Gastroesophageal sphincter (tissue), 4 donors: Measurements from ENCODE around the gene PTK7. TPM values are rescaled to one million over a fixed set of nuclear protein-coding genes. Genes with fewer than 3 reads are reported as not detected.

Source experiments
- ATAC-seq: fragments of 150-250 bp; one replicate; pipeline ENCODE4 v1.9.1; 2016; ENCODE audit warnings: mild to moderate bottlenecking, moderate library complexity
- H3K27ac ChIP-seq, 4 donors: fragments of 200-600 bp; sonication (generic) in 3 of 4; 1 replicate in 3 of 4; 2 replicates in 1 of 4; pipeline ENCODE4 v1.5.1; 2016 to 2019
- H3K27me3 ChIP-seq: fragments of 200-600 bp; sonication (generic); one replicate; pipeline ENCODE4 v1.5.1; 2019
- H3K36me3 ChIP-seq, 2 donors: fragments of 200-600 bp; sonication (generic); one replicate each; pipeline ENCODE4 v1.5.1; 2019; ENCODE audit warnings: control low read depth in 1 of 2
- H3K4me1 ChIP-seq, 3 donors: fragments of 200-600 bp; sonication (generic); 1 replicate in 2 of 3; 2 replicates in 1 of 3; pipeline ENCODE4 v1.5.1; 2016 to 2019; ENCODE audit warnings: control low read depth in 2 of 3
- H3K4me3 ChIP-seq, 2 donors: fragments of 200-600 bp; sonication (generic); one replicate each; pipeline ENCODE4 v1.5.1; 2019; ENCODE audit warnings: mild to moderate bottlenecking in 1 of 2, moderate library complexity in 1 of 2
- H3K9me3 ChIP-seq, 3 donors: fragments of 200-600 bp; sonication (generic); one replicate each; pipeline ENCODE4 v1.5.1; 2017 to 2019; ENCODE audit warnings: control low read depth in 2 of 3
- CTCF ChIP-seq, 4 experiments: fragments of 200-600 bp in 2 of 4; fragments of 450-650 bp in 2 of 4; sonication (generic) in 1 of 4; IDR thresholded peaks; one replicate each; pipeline ENCODE4 v1.5.1; 2017 to 2019; ENCODE audit warnings: antibody characterized with exemption in 4 of 4, mild to moderate bottlenecking in 2 of 4, moderate library complexity in 2 of 4
- EP300 ChIP-seq: sonication (generic); formaldehyde crosslinking; IDR thresholded peaks from one replicate; pipeline ENCODE4 v1.6.1; 2017; ENCODE audit warnings: antibody characterized with exemption, mild to moderate bottlenecking
- POLR2A ChIP-seq, 2 donors: fragments of 450-650 bp; IDR thresholded peaks; one replicate each; pipeline ENCODE4 v1.6.1; 2017; ENCODE audit warnings: antibody characterized with exemption in 2 of 2, mild to moderate bottlenecking in 2 of 2, moderate library complexity in 1 of 2
- POLR2AphosphoS5 ChIP-seq: sonication (generic); formaldehyde crosslinking; IDR thresholded peaks from one replicate; pipeline ENCODE4 v1.6.1; 2017; ENCODE audit warnings: antibody characterized with exemption
- WGBS, 2 donors: methylation state at CpG; one replicate each; pipeline ENCODE4 v1.1.5; 2018; ENCODE audit warnings: low coverage in 1 of 2; 5-methylcytosine and 5-hydroxymethylcytosine counted together
- total RNA-seq, 4 donors: library from RNA; depleted of rRNA; stranded (reverse); fragments of >200 nt; gene quantifications; one replicate each; pipeline ENCODE4 v1.1.0, GENCODE V29; 2016

The PTK7 gene
- total RNA-seq, 4 donors from 2014 or later, result 2.0 to 11.6 (median 7.7) TPM

GRCh38 chr6:43053545-43054205, 22.4 kb upstream of the PTK7 start, which contains the start of gene CUL7:
CUL7 (minus strand) TSS chr6:43053851; CDS start chr6:43052788, 1,063 bp downstream.
- Histone ChIP-seq H3K4me3 (peak within 1 kb of the TSS; percentile 77 to 79), H3K27ac (peak within 1 kb of the TSS; percentile 76 to 95 (median 90)), H3K36me3 (peaks cover 0 to 57% of the 10 kb centered on the region in 2 donors), H3K4me1 (peaks cover 0 to 41% (median 15%) of the 10 kb centered on the region in 3 donors), H3K9me3 (no peaks in the 10 kb centered on the region), H3K27me3 (no peaks in the 10 kb centered on the region)
- TF ChIP-seq CTCF (IDR thresholded peaks at IDR 0.05) (peak in 1 of 4 experiments; percentile 39), POLR2A (IDR thresholded peaks at IDR 0.05) (peak; percentile 77 to 80), EP300 (no peak), POLR2AphosphoS5 (peak; percentile 84)
- WGBS, 2 donors, result 0 to 7% methylated on average over 3 to 4 of the region's 45 CpGs
- ATAC-seq, result peak; percentile 97

- Histone ChIP-seq H3K4me3 (peak overlapping the region; percentile 77 to 79), H3K4me1 (peaks cover 0 to 45% (median 15%) of the 10 kb centered on the region in 3 donors), H3K9me3 (no peaks in the 10 kb centered on the region), H3K36me3 (peaks cover 0 to 50% of the 10 kb centered on the region in 2 donors), H3K27me3 (no peaks in the 10 kb centered on the region), H3K27ac (peak overlapping the region; percentile 76 to 95 (median 90))
- 39 to 48% methylated on average over 8 to 9 of the region's 17 CpGs for WGBS, 2 donors
- TF ChIP-seq EP300 (no peak), POLR2AphosphoS5 (no peak), POLR2A (IDR thresholded peaks at IDR 0.05) (no peak), CTCF (IDR thresholded peaks at IDR 0.05) (no peak)
- no peak for ATAC-seq
These were observed 21.7 kb upstream of the PTK7 start for GRCh38 chr6:43054206-43054943.

GRCh38 chr6:43055966-43056365, 20.1 kb upstream of the PTK7 start:
- no peak for ATAC-seq

GRCh38 chr6:43058531-43058930, 17.6 kb upstream of the PTK7 start:
- Histone ChIP-seq H3K27me3 (no peaks in the 10 kb centered on the region), H3K27ac (peak overlapping the region; percentile 60 to 91 (median 88))
- ATAC-seq, result no peak

More at GRCh38 chr6:43055966-43056365, 20.1 kb upstream of the PTK7 start:
- no peak overlapping the region for H3K4me3 ChIP-seq
- peaks cover 0 to 56% (median 22%) of the 10 kb centered on the region in 3 donors for H3K4me1 ChIP-seq
- H3K27ac ChIP-seq, result no peak overlapping the region
- TF ChIP-seq POLR2AphosphoS5, result no peak
- no peak for TF ChIP-seq CTCF (IDR thresholded peaks at IDR 0.05)
- TF ChIP-seq POLR2A (IDR thresholded peaks at IDR 0.05), result no peak
- TF ChIP-seq EP300, result no peak
- no peaks in the 10 kb centered on the region for H3K9me3 ChIP-seq
- H3K36me3 ChIP-seq, result peaks cover 0 to 36% of the 10 kb centered on the region in 2 donors
- WGBS, 2 donors, result 73 to 87% methylated on average over 2 to 7 of the region's 8 CpGs
- H3K27me3 ChIP-seq, result no peaks in the 10 kb centered on the region

More at GRCh38 chr6:43058531-43058930, 17.6 kb upstream of the PTK7 start:
- TF ChIP-seq POLR2AphosphoS5, result no peak
- no peak for TF ChIP-seq EP300
- TF ChIP-seq CTCF (IDR thresholded peaks at IDR 0.05), result no peak
- no peak for TF ChIP-seq POLR2A (IDR thresholded peaks at IDR 0.05)
- WGBS, 2 donors, result 83 to 100% methylated on average over 1 of the region's 1 CpG
- peaks cover 0 to 48% of the 10 kb centered on the region in 2 donors for H3K36me3 ChIP-seq
- peaks cover 0 to 47% (median 19%) of the 10 kb centered on the region in 3 donors for H3K4me1 ChIP-seq
- H3K4me3 ChIP-seq, result peak overlapping the region; percentile 66 to 85
- H3K9me3 ChIP-seq, result no peaks in the 10 kb centered on the region
